Activated T-cell treated with anti-CD3 and anti-CD28 coated beads for 1 hour (primary cell): ENCODE data around the gene FXYD7.

Source experiments
- DNase-seq: peaks from one replicate; pipeline ENCODE4 v3.0.0-alpha.2; 2020; ENCODE audit warnings: low read depth

The FXYD7 gene

GRCh38 chr19:35110974-35111373 is 32.1 kb upstream of the FXYD7 start:
- DNase-seq: no peak

DNA sequence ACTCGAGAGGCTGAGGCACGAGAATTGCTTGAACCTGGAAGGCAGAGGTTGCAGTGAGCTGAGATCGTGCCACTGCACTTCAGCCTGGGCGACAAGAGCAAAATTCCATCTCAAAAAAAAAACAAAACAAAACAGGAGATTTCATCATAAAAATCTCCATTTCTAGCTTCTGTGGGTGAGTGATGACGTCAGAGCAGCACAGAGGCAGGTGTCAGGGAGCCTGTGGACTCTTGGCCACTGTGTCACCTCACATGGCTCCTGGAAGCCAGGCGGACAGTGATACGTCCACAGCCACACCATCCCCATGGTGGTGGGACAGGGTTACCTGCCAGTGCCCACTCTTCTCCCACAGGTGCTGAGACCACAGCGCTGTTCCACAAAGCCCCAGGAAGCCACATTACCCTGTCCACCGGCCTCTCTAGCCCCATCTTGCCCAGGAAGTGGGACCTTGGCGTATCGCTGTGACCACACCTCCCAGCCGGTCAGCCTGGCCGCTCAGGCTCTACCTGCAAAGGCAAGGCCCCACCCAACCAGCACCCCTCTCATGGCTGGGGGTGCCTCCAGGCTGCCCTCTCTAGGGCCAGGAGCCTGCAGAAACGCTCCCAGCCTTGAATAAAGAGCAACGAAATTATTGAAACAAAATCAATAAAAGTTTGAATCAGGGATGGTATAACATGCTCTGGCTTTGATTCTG is 29.9 kb upstream of the FXYD7 start:
- DNase-seq: no peak

DNA sequence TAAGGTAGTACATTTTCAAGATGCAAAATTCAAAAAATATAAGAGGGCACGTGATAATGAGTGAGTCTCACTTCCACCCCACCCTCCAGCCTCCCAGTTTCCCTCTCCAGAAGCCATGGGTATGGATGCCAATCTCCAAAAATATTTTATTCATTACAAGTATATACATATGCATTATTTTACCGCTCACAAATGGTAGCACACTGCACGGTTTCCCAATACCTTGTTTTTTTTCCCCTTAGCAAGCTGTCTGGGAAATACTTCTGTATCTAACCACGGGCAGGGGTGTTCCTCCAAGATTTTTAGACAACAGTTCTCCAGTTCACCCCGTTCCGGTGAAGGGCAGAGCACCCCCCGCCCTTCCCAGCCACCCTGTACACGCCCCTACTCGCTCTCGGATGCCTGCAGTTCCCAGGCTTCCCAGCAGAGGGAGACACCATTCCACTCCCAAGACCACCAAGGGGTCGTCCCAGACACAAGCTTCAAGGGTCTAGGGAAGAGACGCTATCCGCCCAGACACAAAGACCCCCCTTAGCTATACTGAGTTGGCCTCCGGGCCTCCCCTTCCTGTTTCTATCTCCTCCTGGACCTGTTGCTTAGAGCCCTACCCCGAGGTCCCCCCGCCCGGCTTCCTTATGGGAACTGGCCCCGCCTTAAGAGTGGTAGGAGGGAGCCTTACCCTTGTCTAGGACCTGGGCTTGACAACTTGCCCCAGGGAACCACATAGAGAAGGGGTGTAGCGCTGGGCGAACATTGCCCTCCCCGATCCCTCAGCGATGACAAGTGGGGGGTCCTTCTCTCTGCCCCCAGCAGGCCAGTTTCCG is 28.5 kb upstream of the FXYD7 start:
- peak; percentile 57 for DNase-seq

GRCh38 chr19:35115177-35115951 is 27.7 kb upstream of the FXYD7 start, which contains the start of gene FXYD3:
Gene FXYD3, plus strand, starts transcription at chr19:35115823. Its CDS starts 3,554 bp downstream, at chr19:35119377.
- no peak for DNase-seq

GRCh38 chr19:35116072-35116801 is 26.8 kb upstream of the FXYD7 start:
- DNase-seq: no peak

DNA sequence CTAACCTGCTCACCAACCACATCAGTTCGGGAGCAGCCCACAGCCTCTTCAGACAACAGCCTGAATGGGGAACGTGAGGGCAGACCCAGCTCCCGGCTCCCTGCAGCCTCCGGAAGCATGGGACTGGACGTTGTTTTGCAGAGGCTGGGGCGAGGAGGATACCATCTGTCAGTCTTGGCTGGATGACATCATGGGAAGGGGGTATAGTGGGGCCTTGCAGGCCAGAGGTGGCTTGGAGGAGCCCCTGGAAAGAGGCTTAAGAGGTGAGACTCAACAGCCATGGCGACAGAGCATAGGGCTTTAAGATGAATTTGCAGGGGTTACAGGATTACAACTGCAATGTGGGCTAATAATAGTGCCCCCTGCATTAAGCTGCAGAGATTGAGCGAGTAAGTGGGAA is 25.9 kb upstream of the FXYD7 start:
- DNase-seq: no peak

- DNase-seq: no peak
These were observed 25.3 kb upstream of the FXYD7 start for GRCh38 chr19:35117799-35118198.

GRCh38 chr19:35118268-35119020 is 24.6 kb upstream of the FXYD7 start:
- DNase-seq: no peak

- DNase-seq: no peak
These were observed 24.0 kb upstream of the FXYD7 start for GRCh38 chr19:35119091-35119490.

DNA sequence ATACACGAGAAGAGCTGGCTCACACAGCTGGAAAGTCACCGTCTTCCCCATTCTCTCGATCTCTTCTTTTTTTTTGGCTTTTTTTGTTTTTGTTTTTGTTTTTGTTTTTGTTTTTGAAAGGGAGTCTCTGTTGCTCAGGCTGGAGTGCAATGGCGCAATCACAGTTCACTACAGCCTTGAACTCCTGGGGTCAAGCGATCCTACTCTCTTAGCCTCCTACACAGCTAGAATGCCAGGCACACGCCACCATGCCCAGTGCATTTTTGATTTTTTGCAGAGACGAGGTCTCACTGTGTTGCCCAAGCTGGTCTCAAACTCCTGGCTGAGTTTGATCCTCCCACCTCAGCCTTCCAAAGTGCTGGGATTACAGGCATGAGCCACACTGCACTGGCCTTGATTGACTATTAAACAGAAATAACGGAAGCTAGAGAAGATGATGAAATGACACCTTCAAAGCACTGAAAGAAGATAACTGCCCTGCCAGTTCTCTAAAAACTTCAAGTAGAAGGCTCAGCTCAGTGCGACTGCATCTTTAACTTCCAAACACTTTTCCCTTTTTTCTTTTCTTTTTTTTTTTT is 23.4 kb upstream of the FXYD7 start:
- DNase-seq: no peak

- no peak for DNase-seq
These were observed 22.6 kb upstream of the FXYD7 start for GRCh38 chr19:35120492-35120891.

DNA sequence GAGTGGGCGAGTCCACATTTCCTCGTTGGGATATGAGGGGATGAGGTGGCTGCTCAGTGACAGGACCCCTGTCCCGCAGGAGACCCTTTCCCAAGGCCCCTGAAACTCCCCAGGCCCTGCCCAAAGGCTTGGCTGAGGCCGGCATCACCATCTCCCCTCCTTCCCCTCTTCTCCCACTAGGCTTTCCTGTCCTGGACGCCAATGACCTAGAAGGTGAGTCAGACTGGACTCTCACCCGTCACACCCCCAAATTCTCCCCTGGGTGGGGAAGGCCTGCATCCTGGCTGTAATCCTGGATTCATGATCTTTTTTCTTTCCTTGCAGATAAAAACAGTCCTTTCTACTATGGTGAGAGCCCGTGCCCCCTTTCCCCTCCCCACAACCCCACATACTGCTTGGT is 22.2 kb upstream of the FXYD7 start:
- DNase-seq: no peak

DNA sequence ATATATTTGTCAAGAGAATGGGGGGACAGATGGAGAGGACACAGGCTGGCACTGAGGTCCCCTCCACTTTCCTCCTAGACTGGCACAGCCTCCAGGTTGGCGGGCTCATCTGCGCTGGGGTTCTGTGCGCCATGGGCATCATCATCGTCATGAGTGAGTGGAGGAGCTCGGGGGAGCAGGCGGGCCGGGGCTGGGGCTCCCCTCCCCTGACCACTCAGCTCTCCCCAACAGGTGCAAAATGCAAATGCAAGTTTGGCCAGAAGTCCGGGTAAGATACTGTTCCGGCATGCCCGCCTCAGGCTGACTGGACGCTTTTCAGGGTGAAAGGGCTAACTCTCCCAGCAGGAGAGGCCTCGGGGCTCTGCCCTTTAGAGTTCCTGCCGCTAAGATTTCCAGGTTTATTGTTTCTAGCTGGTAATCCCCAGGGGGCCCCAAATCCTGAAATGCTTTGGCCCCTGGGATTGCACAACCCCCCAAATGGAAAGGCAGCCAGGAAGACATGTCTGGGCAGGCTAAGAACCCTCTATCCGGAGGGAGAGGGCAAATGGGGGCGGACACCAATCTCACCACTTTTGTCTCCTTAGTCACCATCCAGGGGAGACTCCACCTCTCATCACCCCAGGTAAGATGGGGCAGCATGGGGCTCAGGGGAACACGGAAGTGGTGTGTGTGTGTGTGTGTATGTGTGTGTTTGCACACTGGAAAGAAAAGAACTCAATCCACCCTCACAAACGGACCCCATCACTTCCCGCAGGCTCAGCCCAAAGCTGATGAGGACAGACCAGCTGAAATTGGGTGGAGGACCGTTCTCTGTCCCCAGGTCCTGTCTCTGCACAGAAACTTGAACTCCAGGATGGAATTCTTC is 20.1 kb upstream of the FXYD7 start:
- no peak for DNase-seq

DNA sequence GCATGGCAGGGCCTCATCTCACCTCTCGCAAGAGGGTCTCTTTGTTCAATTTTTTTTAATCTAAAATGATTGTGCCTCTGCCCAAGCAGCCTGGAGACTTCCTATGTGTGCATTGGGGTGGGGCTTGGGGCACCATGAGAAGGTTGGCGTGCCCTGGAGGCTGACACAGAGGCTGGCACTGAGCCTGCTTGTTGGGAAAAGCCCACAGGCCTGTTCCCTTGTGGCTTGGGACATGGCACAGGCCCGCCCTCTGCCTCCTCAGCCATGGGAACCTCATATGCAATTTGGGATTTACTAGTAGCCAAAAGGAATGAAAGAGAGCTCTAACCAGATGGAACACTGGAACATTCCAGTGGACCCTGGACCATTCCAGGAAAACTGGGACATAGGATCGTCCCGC is 19.5 kb upstream of the FXYD7 start:
- no peak for DNase-seq

GRCh38 chr19:35124098-35125060 is 18.7 kb upstream of the FXYD7 start:
- peak; percentile 85 for DNase-seq

GRCh38 chr19:35125270-35125717 is 17.8 kb upstream of the FXYD7 start:
- no peak for DNase-seq

GRCh38 chr19:35125749-35126623 is 17.1 kb upstream of the FXYD7 start:
- no peak for DNase-seq

DNA sequence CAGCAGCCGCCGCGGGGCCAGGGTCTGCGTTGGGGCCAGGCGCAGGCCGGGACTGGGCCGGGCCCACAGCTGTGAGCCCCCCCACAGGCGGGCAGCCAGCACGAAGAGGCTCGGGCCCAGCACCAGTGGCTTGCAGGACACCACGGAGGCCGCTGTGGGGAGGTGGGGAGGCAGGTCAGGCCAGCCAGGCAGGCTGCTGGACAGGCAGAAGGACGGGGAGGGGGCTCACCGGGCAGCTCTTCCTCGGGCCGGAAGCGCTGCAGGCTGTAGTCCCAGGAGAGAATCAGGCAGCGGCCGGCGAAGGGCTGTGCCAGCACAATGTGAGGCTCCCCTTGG is 16.5 kb upstream of the FXYD7 start:
- DNase-seq: no peak
